Globus pallidus (tissue), 1 donor: ENCODE measurements around the gene DRC1.

Experiments used
- DNase-seq: peaks from one replicate; pipeline ENCODE4 v3.0.0-alpha.2; 2015; ENCODE audit warnings: low spot score

DRC1 gene

GRCh38 chr2:26493566-26493965 lies 91.8 kb downstream of the DRC1 start:
- no peak for DNase-seq

GRCh38 chr2:26494199-26494598 lies 92.5 kb downstream of the DRC1 start:
- DNase-seq, result no peak

- no peak for DNase-seq
Observed at GRCh38 chr2:26494891-26495290, 93.2 kb downstream of the DRC1 start.

GRCh38 chr2:26495705-26496297 lies 94.1 kb downstream of the DRC1 start:
- DNase-seq, result no peak

GRCh38 chr2:26500406-26500805 lies 98.7 kb downstream of the DRC1 start:
- no peak for DNase-seq

- peak; percentile 45 for DNase-seq
Observed at GRCh38 chr2:26503231-26503880, 101.6 kb downstream of the DRC1 start.

- DNase-seq, result no peak
Observed at GRCh38 chr2:26504002-26504401, 102.3 kb downstream of the DRC1 start.

GRCh38 chr2:26506279-26506678 lies 104.6 kb downstream of the DRC1 start:
- DNase-seq, result no peak
